ENCODE results near the gene GEN1. TPM values are rescaled to one million over a fixed set of nuclear protein-coding genes. Genes with fewer than 3 reads are reported as not detected.
"Not testable (repeated sequence)": the region's sequence is repeated elsewhere in the genome, so short reads cannot be mapped to it uniquely, and the experiment has no call there.

GEN1 gene
- total and polyA plus RNA-seq, 2 donors (not counting 1 experiment from before 2014, with no cell fraction given) = 16.7 to 105 TPM

- Histone ChIP-seq H3K9me3 (ENCODE audit: control extremely low read depth in 1 of 3, control insufficient read depth in 2 of 3, insufficient read depth in 1 of 3, low read length in 2 of 3) (no peaks in the 10 kb centered on the region), H3K4me3 (ENCODE audit: control extremely low read depth in 1 of 5, extremely low read depth in 1 of 5, insufficient read depth in 1 of 5, low read depth in 2 of 5, low read length in 4 of 5) (peak overlapping the region in 1 of 5 experiments; percentile 11), H3K4me2 (replicated peaks; ENCODE audit: low read depth, low read length, poor library complexity, severe bottlenecking) (peak overlapping the region; percentile 47), H3K27me3 (replicated peaks in 1 of 4; ENCODE audit: control extremely low read depth in 1 of 4, control insufficient read depth in 3 of 4, insufficient read depth in 4 of 4, low read length in 3 of 4) (no peaks in the 10 kb centered on the region), H4K20me1 (ENCODE audit: control insufficient read depth, insufficient read depth, low read length, poor library complexity, severe bottlenecking) (no peaks in the 10 kb centered on the region), H3K79me2 (ENCODE audit: control insufficient read depth, insufficient read depth, low read length) (no peaks in the 10 kb centered on the region), H3K27ac (ENCODE audit: low read length in 2 of 2) (peak overlapping the region; percentile 63 to 79), H3K4me1 (ENCODE audit: control insufficient read depth in 2 of 2, insufficient read depth in 2 of 2, low read length in 2 of 2) (peaks cover 46 to 49% of the 10 kb centered on the region in 2 donors), H2AFZ (ENCODE audit: insufficient read depth, low read depth, low read length, poor library complexity, severe bottlenecking) (peak overlapping the region; percentile 61), H3K9ac (ENCODE audit: low read length) (peak overlapping the region; percentile 25), H3K36me3 (replicated peaks in 1 of 2; ENCODE audit: control extremely low read depth in 1 of 2, control insufficient read depth in 1 of 2, extremely low read depth in 1 of 2, insufficient read depth in 2 of 2, low read length in 1 of 2) (no peaks in the 10 kb centered on the region)
- WGBS (ENCODE audit: insufficient coverage) = 60% methylated on average over 2 of the region's 4 CpGs
- peaks cover 60% of the 10 kb centered on the region for H3K4me1 Mint-ChIP-seq
- ChIA-PET POLR2A (interaction anchor here (0.6 to 1.8 kb wide), 5 partner anchors 9 to 69 kb away, joined by 3 to 11 read pairs (median 6); partner anchors contain the start of genes GEN1 and SMC6), CTCF (interaction anchor here (0.8 to 4.8 kb wide), 7 partner anchors 8 to 103 kb away, joined by 3 to 23 read pairs (median 5); no protein-coding TSS in a partner anchor)
- no peak for TF ChIP-seq CTCF (IDR thresholded peaks at IDR 0.05)
- no peak for TF ChIP-seq EZH2 (IDR thresholded peaks at IDR 0.05; ENCODE audit: borderline replicate concordance, insufficient read depth, low read depth, low read length, poor library complexity, severe bottlenecking)
- intact Hi-C loops (cut with micrococcal nuclease) = loop anchor here (2.0 to 5.0 kb wide), 2 partner anchors 18 to 35 kb away; no protein-coding TSS in a partner anchor
- H3K9me3 Mint-ChIP-seq (ENCODE audit: insufficient read depth) = no peaks in the 10 kb centered on the region
- peak; percentile 41 for DNase-seq
- ATAC-seq (ENCODE audit: low read depth) = peak; percentile 63
- peak overlapping the region; percentile 78 for H3K27ac Mint-ChIP-seq
- no peaks in the 10 kb centered on the region for H3K27me3 Mint-ChIP-seq
- H3K4me3 Mint-ChIP-seq = peak overlapping the region; percentile 72
Measured at GRCh38 chr2:17822445-17823117, 68.6 kb downstream of the GEN1 start.

- H3K4me3 ChIP-seq (ENCODE audit: control extremely low read depth in 1 of 5, extremely low read depth in 1 of 5, insufficient read depth in 1 of 5, low read depth in 2 of 5, low read length in 4 of 5); H3K9ac ChIP-seq (ENCODE audit: low read length); H4K20me1 ChIP-seq (ENCODE audit: control insufficient read depth, insufficient read depth, low read length, poor library complexity, severe bottlenecking); H3K27me3 Mint-ChIP-seq; H3K27me3 ChIP-seq (replicated peaks in 1 of 4; ENCODE audit: control extremely low read depth in 1 of 4, control insufficient read depth in 3 of 4, insufficient read depth in 4 of 4, low read length in 3 of 4); H3K79me2 ChIP-seq (ENCODE audit: control insufficient read depth, insufficient read depth, low read length); H3K9me3 Mint-ChIP-seq (ENCODE audit: insufficient read depth); H3K9me3 ChIP-seq (ENCODE audit: control extremely low read depth in 1 of 3, control insufficient read depth in 2 of 3, insufficient read depth in 1 of 3, low read length in 2 of 3); H3K36me3 ChIP-seq (replicated peaks in 1 of 2; ENCODE audit: control extremely low read depth in 1 of 2, control insufficient read depth in 1 of 2, extremely low read depth in 1 of 2, insufficient read depth in 2 of 2, low read length in 1 of 2); H3K4me2 ChIP-seq (replicated peaks; ENCODE audit: low read depth, low read length, poor library complexity, severe bottlenecking): not testable (repeated sequence)
- peaks cover 57% of the 10 kb centered on the region for H3K4me1 Mint-ChIP-seq
- ChIA-PET POLR2A (interaction anchor here (1.8 kb wide), 1 partner anchor 10 kb away, joined by 11 read pairs; no protein-coding TSS in a partner anchor), CTCF (interaction anchor here (1.2 to 4.8 kb wide), 4 partner anchors 10 to 104 kb away, joined by 3 to 23 read pairs (median 10); no protein-coding TSS in a partner anchor)
- ATAC-seq (ENCODE audit: low read depth) = peak; percentile 29
- intact Hi-C loops (cut with micrococcal nuclease) = loop anchor here (2.0 to 5.0 kb wide), 2 partner anchors 19 to 36 kb away; no protein-coding TSS in a partner anchor
- peak overlapping the region; percentile 12 for H2AFZ ChIP-seq (ENCODE audit: insufficient read depth, low read depth, low read length, poor library complexity, severe bottlenecking)
- DNase-seq = peak; percentile 39
- peaks cover 46 to 49% of the 10 kb centered on the region in 2 donors for H3K4me1 ChIP-seq (ENCODE audit: control insufficient read depth in 2 of 2, insufficient read depth in 2 of 2, low read length in 2 of 2)
- peak overlapping the region; percentile 80 for H3K27ac Mint-ChIP-seq
- H3K4me3 Mint-ChIP-seq = peak overlapping the region; percentile 19
- WGBS (ENCODE audit: insufficient coverage) = 0% methylated on average over 1 of the region's 4 CpGs
- H3K27ac ChIP-seq (ENCODE audit: low read length in 2 of 2) = peak overlapping the region in 1 of 2 donors; percentile 74
Measured at GRCh38 chr2:17823646-17824045, 69.7 kb downstream of the GEN1 start.

All from B cell (primary cell).